OCI-LY3 (cell line): ENCODE data around the gene UBC.

ENCODE experiments used
- H2AFZ ChIP-seq: fragments of 200-600, 300-600 bp; shearing (Covaris generic); 2 replicates; pipeline ENCODE4 v1.6.0; 2014; ENCODE audit warnings: antibody characterized with exemption, low read depth, low read length
- H3K27ac ChIP-seq: fragments of 200-600, 300-600 bp; sonication (generic); 2 replicates; pipeline ENCODE4 v1.5.1; 2014; ENCODE audit warnings: mild to moderate bottlenecking, low read length, moderate library complexity, mixed read lengths
- H3K27me3 ChIP-seq: fragments of 200-600, 300-600 bp; sonication (generic); 2 replicates; pipeline ENCODE4 v1.6.1; 2014; ENCODE audit warnings: low read depth, low read length, mixed read lengths
- H3K36me3 ChIP-seq: fragments of 200-600, 300-600 bp; sonication (generic); replicated peaks from 2 replicates; pipeline ENCODE3; 2014; ENCODE audit warnings: low read depth, low read length, mixed read lengths
- H3K4me1 ChIP-seq: fragments of 300-600, 200-600 bp; sonication (generic); 2 replicates; pipeline ENCODE4 v1.6.1; 2014; ENCODE audit warnings: low read length, mixed read lengths
- H3K4me2 ChIP-seq: fragments of 200-600, 300-600 bp; sonication (generic); 2 replicates; pipeline ENCODE4 v1.6.1; 2014; ENCODE audit warnings: low read length, mixed read lengths
- H3K4me3 ChIP-seq: fragments of 300-600, 200-600 bp; sonication (generic); 2 replicates; pipeline ENCODE4 v1.5.1; 2014; ENCODE audit warnings: antibody characterized with exemption, mild to moderate bottlenecking, low read length, moderate library complexity
- H3K79me2 ChIP-seq: fragments of 300-600, 200-600 bp; shearing (Covaris generic); 2 replicates; pipeline ENCODE4 v1.6.1; 2014; ENCODE audit warnings: mild to moderate bottlenecking, low read length, mixed read lengths
- H3K9ac ChIP-seq: fragments of 300-600, 200-600 bp; shearing (Covaris generic); 2 replicates; pipeline ENCODE4 v1.6.0; 2014; ENCODE audit warnings: mild to moderate bottlenecking, low read length, moderate library complexity
- H3K9me3 ChIP-seq: fragments of 200-600, 300-600 bp; shearing (Covaris generic); 2 replicates; pipeline ENCODE4 v1.6.1; 2014; ENCODE audit warnings: low read length, mixed read lengths; ENCODE audit not compliant: insufficient read depth
- H4K20me1 ChIP-seq: fragments of 200-600, 300-600 bp; sonication (generic); 2 replicates; pipeline ENCODE4 v1.6.1; 2016; ENCODE audit warnings: low read length, mixed read lengths; ENCODE audit not compliant: insufficient read depth
- CTCF ChIP-seq: fragments of 200-600, 300-600 bp; sonication (generic); IDR thresholded peaks from 2 replicates; pipeline ENCODE4 v1.5.1; 2014; ENCODE audit warnings: antibody characterized with exemption, low read length, low read depth
- EZH2phosphoT487 ChIP-seq: fragments of 200-600 bp; shearing (Covaris generic); IDR thresholded peaks from 2 replicates; pipeline ENCODE4 v1.6.1; 2018; ENCODE audit warnings: antibody characterized with exemption, mixed run types, low read depth

UBC gene

GRCh38 chr12:124898923-124899294 is 15.5 kb downstream of the UBC start:
- peak overlapping the region; percentile 72 for H3K4me3 ChIP-seq
- peak overlapping the region; percentile 43; the same call in 1 of the 2 replicates for H3K9ac ChIP-seq

GRCh38 chr12:124898200-124898922 is 16.1 kb downstream of the UBC start:
- Histone ChIP-seq H3K4me3 (peak overlapping the region; percentile 72), H3K9me3 (no peaks in the 10 kb centered on the region), H3K4me2 (peak overlapping the region; percentile 89), H3K36me3 (no peaks in the 10 kb centered on the region), H3K27me3 (peaks cover 6% of the 10 kb centered on the region; the same call in 1 of the 2 replicates), H3K4me1 (peaks cover 40% of the 10 kb centered on the region), H4K20me1 (no peaks in the 10 kb centered on the region), H3K27ac (no peak overlapping the region), H3K9ac (peak overlapping the region; percentile 43; the same call in 1 of the 2 replicates), H3K79me2 (no peaks in the 10 kb centered on the region), H2AFZ (peak overlapping the region; percentile 33)
- TF ChIP-seq EZH2phosphoT487 (no peak), CTCF (peak; percentile 72)

More at GRCh38 chr12:124898923-124899294, 15.5 kb downstream of the UBC start:
- TF ChIP-seq EZH2phosphoT487 (no peak), CTCF (no peak)
- Histone ChIP-seq H4K20me1 (no peaks in the 10 kb centered on the region), H3K79me2 (no peaks in the 10 kb centered on the region), H3K36me3 (no peaks in the 10 kb centered on the region), H3K4me1 (peaks cover 35% of the 10 kb centered on the region), H3K27me3 (peaks cover 6% of the 10 kb centered on the region; the same call in 1 of the 2 replicates), H3K27ac (no peak overlapping the region), H3K9me3 (no peaks in the 10 kb centered on the region), H3K4me2 (peak overlapping the region; percentile 89), H2AFZ (peak overlapping the region; percentile 33)

- no peaks in the 10 kb centered on the region for H4K20me1 ChIP-seq
- no peaks in the 10 kb centered on the region for H3K9me3 ChIP-seq
- no peak overlapping the region for H3K4me3 ChIP-seq
- no peak overlapping the region for H3K4me2 ChIP-seq
- no peak overlapping the region for H2AFZ ChIP-seq
- H3K36me3 ChIP-seq = no peaks in the 10 kb centered on the region
- no peak overlapping the region for H3K9ac ChIP-seq
- peaks cover 6% of the 10 kb centered on the region; the same call in 1 of the 2 replicates for H3K27me3 ChIP-seq
- no peaks in the 10 kb centered on the region for H3K79me2 ChIP-seq
- no peak overlapping the region for H3K27ac ChIP-seq
- TF ChIP-seq CTCF (no peak), EZH2phosphoT487 (no peak)
- H3K4me1 ChIP-seq = peaks cover 29% of the 10 kb centered on the region
These were observed 18.0 kb downstream of the UBC start for GRCh38 chr12:124896461-124896860.

- Histone ChIP-seq H3K4me1 (peaks cover 24% of the 10 kb centered on the region), H3K27me3 (no peaks in the 10 kb centered on the region), H3K9ac (no peak overlapping the region), H2AFZ (no peak overlapping the region), H4K20me1 (no peaks in the 10 kb centered on the region), H3K79me2 (no peaks in the 10 kb centered on the region), H3K4me2 (peak overlapping the region; percentile 8; the same call in 1 of the 2 replicates), H3K27ac (no peak overlapping the region), H3K36me3 (no peaks in the 10 kb centered on the region), H3K9me3 (no peaks in the 10 kb centered on the region), H3K4me3 (no peak overlapping the region)
- no peak for TF ChIP-seq CTCF
- TF ChIP-seq EZH2phosphoT487 = no peak
These were observed 20.5 kb downstream of the UBC start for GRCh38 chr12:124893792-124894516.
